ENCODE data around the gene GLTPD2. TPM values are rescaled to one million over a fixed set of nuclear protein-coding genes. Genes with fewer than 3 reads are reported as not detected.

The GLTPD2 gene
- total and polyA plus RNA-seq, 10 of the 15 experiments (the other 5 are each of a cell fraction or from before 2014, with no cell fraction given) = 0.16 to 0.34 TPM; not detected in 8

- no peaks in the 10 kb centered on the region for H3K9me3 ChIP-seq (replicated peaks; ENCODE audit: control insufficient read depth, insufficient read depth, low read length)
- peaks cover 2 to 13% of the 10 kb centered on the region in 2 experiments; a peak in 3 of 4 replicates for H3K36me3 ChIP-seq (ENCODE audit: control insufficient read depth in 2 of 2, insufficient read depth in 2 of 2, low read length in 1 of 2)
- SMC1A ChIA-PET (ENCODE audit: uncharacterized antibody, unreplicated experiment) = no interaction called here
- H2AFZ ChIP-seq (ENCODE audit: control insufficient read depth, low read depth, low read length) = no peak within 1 kb of the TSS
- RAD21 ChIA-PET (ENCODE audit: unreplicated experiment) = no interaction called here
- CTCF ChIA-PET = no interaction called here
- H3K4me3 ChIP-seq = no peak within 1 kb of the TSS
- H3K27me3 ChIP-seq (replicated peaks in 1 of 2; ENCODE audit: control insufficient read depth in 2 of 2, insufficient read depth in 2 of 2, low read length in 1 of 2) = no peaks in the 10 kb centered on the region
- H3K27ac ChIP-seq (ENCODE audit: control insufficient read depth, insufficient read depth) = no peak within 1 kb of the TSS
- DNase-seq (ENCODE audit: low read depth, low spot score) (no peak), FAIRE-seq (no peak), ATAC-seq (no peak)
- H4K20me1 ChIP-seq (ENCODE audit: control insufficient read depth, insufficient read depth) = no peaks in the 10 kb centered on the region
- intact Hi-C loops (cut with micrococcal nuclease; ENCODE audit: unreplicated experiment) (no loop called here), in situ Hi-C loops (cut with MboI) (no loop called here)
- POLR2A ChIA-PET = no interaction called here
- H3K4me2 ChIP-seq (ENCODE audit: control insufficient read depth, insufficient read depth) = no peak within 1 kb of the TSS
- peaks cover 16% of the 10 kb centered on the region for H3K4me1 ChIP-seq (ENCODE audit: control insufficient read depth, insufficient read depth, low read length)
- no TSS peak for BruUV-seq (replicated peaks)
- H3K79me2 ChIP-seq (ENCODE audit: control insufficient read depth, insufficient read depth, low read length) = peaks cover under 1% of the 10 kb centered on the region
- 71% methylated on average over 9 of the region's 9 CpGs for WGBS (ENCODE audit: insufficient coverage, insufficient replicate concordance, low lambda C conversion rate, missing lambda C conversion rate)
- no peak for TF ChIP-seq IKZF1 (conservative IDR thresholded peaks at IDR 0.05)
- no peak for TF ChIP-seq RAD51 (IDR thresholded peaks at IDR 0.05)
- no peak for TF ChIP-seq POLR2AphosphoS5 (IDR thresholded peaks at IDR 0.05; ENCODE audit: low read length)
- no peak for TF ChIP-seq HDAC2 (IDR thresholded peaks at IDR 0.05)
- no peak for TF ChIP-seq PRDM15 (CRISPR knock-in tag; IDR thresholded peaks at IDR 0.05)
- H3K9ac ChIP-seq (ENCODE audit: control insufficient read depth, insufficient read depth, low read length) = no peak within 1 kb of the TSS
These were observed 13.5 kb downstream of the GLTPD2 start, which contains the start of gene C17orf114 for GRCh38 chr17:4802228-4802627. C17orf114 (minus strand) TSS chr17:4802328.
